ENCODE results near the gene SIRT4.
A peak's percentile ranks its signal among the peaks of the same experiment; 100 is the strongest.
"Not testable (repeated sequence)": the region's sequence is repeated elsewhere in the genome, so short reads cannot be mapped to it uniquely, and the experiment has no call there.

The SIRT4 gene

GRCh38 chr12:120301962-120302815, at the start of gene SIRT4:
Gene SIRT4 (plus strand): TSS chr12:120302321. CDS start chr12:120303562, 1,241 bp downstream.
- Histone ChIP-seq H3K36me3 (ENCODE audit: control insufficient read depth, insufficient read depth, low read length) (no peaks in the 10 kb centered on the region), H3K4me3 (ENCODE audit: low read depth, low read length) (peak within 1 kb of the TSS; percentile 78), H3K9ac (ENCODE audit: low read length) (peak within 1 kb of the TSS; percentile 89), H3K27ac (ENCODE audit: low read depth, low read length) (peak within 1 kb of the TSS; percentile 82), H3K27me3 (ENCODE audit: control insufficient read depth, insufficient read depth, low read length) (no peaks in the 10 kb centered on the region), H3K4me1 (ENCODE audit: control insufficient read depth, insufficient read depth, low read length) (no peaks in the 10 kb centered on the region), H3K9me3 (ENCODE audit: control insufficient read depth, insufficient read depth, low read depth, low read length) (no peaks in the 10 kb centered on the region)

GRCh38 chr12:120253313-120253712, 48.8 kb upstream of the SIRT4 start:
- H3K4me3 ChIP-seq (ENCODE audit: low read depth, low read length); H3K27me3 ChIP-seq (ENCODE audit: control insufficient read depth, insufficient read depth, low read length); H3K27ac ChIP-seq (ENCODE audit: low read depth, low read length); H3K9ac ChIP-seq (ENCODE audit: low read length); H3K9me3 ChIP-seq (ENCODE audit: control insufficient read depth, insufficient read depth, low read depth, low read length): not testable (repeated sequence)
- Histone ChIP-seq H3K4me1 (ENCODE audit: control insufficient read depth, insufficient read depth, low read length) (peaks cover 53% of the 10 kb centered on the region), H3K36me3 (ENCODE audit: control insufficient read depth, insufficient read depth, low read length) (peaks cover 17% of the 10 kb centered on the region)

- Histone ChIP-seq H3K36me3 (ENCODE audit: control insufficient read depth, insufficient read depth, low read length) (peaks cover 15% of the 10 kb centered on the region), H3K27me3 (ENCODE audit: control insufficient read depth, insufficient read depth, low read length) (no peaks in the 10 kb centered on the region), H3K9me3 (ENCODE audit: control insufficient read depth, insufficient read depth, low read depth, low read length) (no peaks in the 10 kb centered on the region), H3K4me1 (ENCODE audit: control insufficient read depth, insufficient read depth, low read length) (peaks cover 47% of the 10 kb centered on the region), H3K9ac (ENCODE audit: low read length) (no peak overlapping the region), H3K27ac (ENCODE audit: low read depth, low read length) (no peak overlapping the region), H3K4me3 (ENCODE audit: low read depth, low read length) (no peak overlapping the region)
Observed at GRCh38 chr12:120254809-120255208, 47.3 kb upstream of the SIRT4 start.

GRCh38 chr12:120257041-120257821, 44.9 kb upstream of the SIRT4 start:
- Histone ChIP-seq H3K4me3 (ENCODE audit: low read depth, low read length) (peak overlapping the region; percentile 3; the same call in 1 of the 2 replicates), H3K36me3 (ENCODE audit: control insufficient read depth, insufficient read depth, low read length) (peaks cover 10% of the 10 kb centered on the region), H3K4me1 (ENCODE audit: control insufficient read depth, insufficient read depth, low read length) (peaks cover 45% of the 10 kb centered on the region), H3K27me3 (ENCODE audit: control insufficient read depth, insufficient read depth, low read length) (no peaks in the 10 kb centered on the region), H3K27ac (ENCODE audit: low read depth, low read length) (0 out of 2 replicates have a peak overlapping the region, but pooled peaks have one; percentile 9), H3K9me3 (ENCODE audit: control insufficient read depth, insufficient read depth, low read depth, low read length) (no peaks in the 10 kb centered on the region), H3K9ac (ENCODE audit: low read length) (no peak overlapping the region)

GRCh38 chr12:120258323-120258896, 43.7 kb upstream of the SIRT4 start:
- Histone ChIP-seq H3K4me1 (ENCODE audit: control insufficient read depth, insufficient read depth, low read length) (peaks cover 54% of the 10 kb centered on the region), H3K9me3 (ENCODE audit: control insufficient read depth, insufficient read depth, low read depth, low read length) (no peaks in the 10 kb centered on the region), H3K27ac (ENCODE audit: low read depth, low read length) (no peak overlapping the region), H3K27me3 (ENCODE audit: control insufficient read depth, insufficient read depth, low read length) (no peaks in the 10 kb centered on the region), H3K9ac (ENCODE audit: low read length) (no peak overlapping the region), H3K36me3 (ENCODE audit: control insufficient read depth, insufficient read depth, low read length) (peaks cover 20% of the 10 kb centered on the region), H3K4me3 (ENCODE audit: low read depth, low read length) (no peak overlapping the region)

- H3K4me1 ChIP-seq (ENCODE audit: control insufficient read depth, insufficient read depth, low read length) = peaks cover 64% of the 10 kb centered on the region
- peaks cover 19% of the 10 kb centered on the region for H3K36me3 ChIP-seq (ENCODE audit: control insufficient read depth, insufficient read depth, low read length)
- H3K9ac ChIP-seq (ENCODE audit: low read length) = no peak overlapping the region
- no peaks in the 10 kb centered on the region for H3K9me3 ChIP-seq (ENCODE audit: control insufficient read depth, insufficient read depth, low read depth, low read length)
- H3K27ac ChIP-seq (ENCODE audit: low read depth, low read length) = no peak overlapping the region
- no peaks in the 10 kb centered on the region for H3K27me3 ChIP-seq (ENCODE audit: control insufficient read depth, insufficient read depth, low read length)
- no peak overlapping the region for H3K4me3 ChIP-seq (ENCODE audit: low read depth, low read length)
Observed at GRCh38 chr12:120259418-120260202, 42.5 kb upstream of the SIRT4 start.

- H3K27ac ChIP-seq (ENCODE audit: low read depth, low read length) = no peak overlapping the region
- peaks cover 13% of the 10 kb centered on the region for H3K36me3 ChIP-seq (ENCODE audit: control insufficient read depth, insufficient read depth, low read length)
- peaks cover 60% of the 10 kb centered on the region for H3K4me1 ChIP-seq (ENCODE audit: control insufficient read depth, insufficient read depth, low read length)
- no peak overlapping the region for H3K4me3 ChIP-seq (ENCODE audit: low read depth, low read length)
- no peaks in the 10 kb centered on the region for H3K9me3 ChIP-seq (ENCODE audit: control insufficient read depth, insufficient read depth, low read depth, low read length)
- H3K9ac ChIP-seq (ENCODE audit: low read length) = no peak overlapping the region
- no peaks in the 10 kb centered on the region for H3K27me3 ChIP-seq (ENCODE audit: control insufficient read depth, insufficient read depth, low read length)
Observed at GRCh38 chr12:120260607-120261006, 41.5 kb upstream of the SIRT4 start.

GRCh38 chr12:120261951-120262851, 39.9 kb upstream of the SIRT4 start:
- Histone ChIP-seq H3K4me1 (ENCODE audit: control insufficient read depth, insufficient read depth, low read length) (peaks cover 61% of the 10 kb centered on the region), H3K4me3 (ENCODE audit: low read depth, low read length) (peak overlapping the region; percentile 81; the same call in 1 of the 2 replicates), H3K27ac (ENCODE audit: low read depth, low read length) (no peak overlapping the region), H3K9me3 (ENCODE audit: control insufficient read depth, insufficient read depth, low read depth, low read length) (no peaks in the 10 kb centered on the region), H3K27me3 (ENCODE audit: control insufficient read depth, insufficient read depth, low read length) (no peaks in the 10 kb centered on the region), H3K9ac (ENCODE audit: low read length) (peak overlapping the region; percentile 36), H3K36me3 (ENCODE audit: control insufficient read depth, insufficient read depth, low read length) (peaks cover 13% of the 10 kb centered on the region; the same call in 1 of the 2 replicates)

GRCh38 chr12:120262852-120263747, 39.0 kb upstream of the SIRT4 start:
- H3K27me3 ChIP-seq (ENCODE audit: control insufficient read depth, insufficient read depth, low read length) = no peaks in the 10 kb centered on the region
- H3K9ac ChIP-seq (ENCODE audit: low read length) = peak overlapping the region; percentile 87
- peaks cover 13% of the 10 kb centered on the region; the same call in 1 of the 2 replicates for H3K36me3 ChIP-seq (ENCODE audit: control insufficient read depth, insufficient read depth, low read length)
- H3K4me3 ChIP-seq (ENCODE audit: low read depth, low read length) = peak overlapping the region; percentile 81
- peaks cover 61% of the 10 kb centered on the region for H3K4me1 ChIP-seq (ENCODE audit: control insufficient read depth, insufficient read depth, low read length)
- H3K27ac ChIP-seq (ENCODE audit: low read depth, low read length) = no peak overlapping the region
- no peaks in the 10 kb centered on the region for H3K9me3 ChIP-seq (ENCODE audit: control insufficient read depth, insufficient read depth, low read depth, low read length)
